OCI-LY1 (cell line): ENCODE results near the gene MEIOSIN.

Experiments used
- EZH2 ChIP-seq: fragments of 200-600 bp; sonication (generic), shearing (Covaris generic); IDR thresholded peaks from 2 replicates; pipeline ENCODE4 v1.8.0; 2017; ENCODE audit warnings: borderline replicate concordance, mixed run types, mild to moderate bottlenecking, antibody characterized with exemption, low read length, moderate library complexity, mixed read lengths
- TF ChIP-seq, protein P1 (sequence below): fragments of 200-600 bp; sonication (generic), shearing (Covaris generic); IDR thresholded peaks from 2 replicates; pipeline ENCODE4 v1.5.1; 2017; ENCODE audit warnings: mild to moderate bottlenecking, antibody characterized with exemption, low read length, moderate library complexity, mixed read lengths

DNA sequence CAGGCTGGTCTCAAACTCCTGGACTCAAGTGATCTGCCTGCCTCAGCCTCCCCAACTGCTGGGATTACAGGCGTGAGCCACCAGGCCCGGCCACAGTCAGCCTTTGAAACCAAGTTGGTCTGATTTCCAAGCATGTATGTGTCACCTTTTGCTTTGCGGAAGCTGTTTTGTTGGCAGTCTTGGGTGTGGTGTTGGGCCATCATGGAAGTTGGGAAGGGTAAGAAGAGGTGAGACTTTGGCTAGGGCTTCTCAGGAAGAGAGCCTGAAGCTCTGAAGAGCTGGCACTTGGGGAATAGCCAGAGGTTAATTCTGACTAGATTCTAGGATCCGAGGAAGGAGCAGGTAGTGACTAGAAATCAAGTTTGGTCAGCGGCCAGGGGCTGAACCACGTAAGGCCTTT, 79.1 kb downstream of the MEIOSIN start:
- TF ChIP-seq EZH2: no peak
- TF ChIP-seq, protein P1, sequence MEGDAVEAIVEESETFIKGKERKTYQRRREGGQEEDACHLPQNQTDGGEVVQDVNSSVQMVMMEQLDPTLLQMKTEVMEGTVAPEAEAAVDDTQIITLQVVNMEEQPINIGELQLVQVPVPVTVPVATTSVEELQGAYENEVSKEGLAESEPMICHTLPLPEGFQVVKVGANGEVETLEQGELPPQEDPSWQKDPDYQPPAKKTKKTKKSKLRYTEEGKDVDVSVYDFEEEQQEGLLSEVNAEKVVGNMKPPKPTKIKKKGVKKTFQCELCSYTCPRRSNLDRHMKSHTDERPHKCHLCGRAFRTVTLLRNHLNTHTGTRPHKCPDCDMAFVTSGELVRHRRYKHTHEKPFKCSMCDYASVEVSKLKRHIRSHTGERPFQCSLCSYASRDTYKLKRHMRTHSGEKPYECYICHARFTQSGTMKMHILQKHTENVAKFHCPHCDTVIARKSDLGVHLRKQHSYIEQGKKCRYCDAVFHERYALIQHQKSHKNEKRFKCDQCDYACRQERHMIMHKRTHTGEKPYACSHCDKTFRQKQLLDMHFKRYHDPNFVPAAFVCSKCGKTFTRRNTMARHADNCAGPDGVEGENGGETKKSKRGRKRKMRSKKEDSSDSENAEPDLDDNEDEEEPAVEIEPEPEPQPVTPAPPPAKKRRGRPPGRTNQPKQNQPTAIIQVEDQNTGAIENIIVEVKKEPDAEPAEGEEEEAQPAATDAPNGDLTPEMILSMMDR: no peak
